GM19468 (cell line): Measurements from ENCODE around the gene TNFAIP8L3.

Experiments used
- ATAC-seq: cut with Tn5 transposase; IDR thresholded peaks from one replicate; pipeline ENCODE4 v1.9.1; 2021; ENCODE audit warnings: mild to moderate bottlenecking, moderate library complexity, moderate number of reproducible peaks; ENCODE audit not compliant: unreplicated experiment; ENCODE audit errors: extremely low read depth

Gene TNFAIP8L3

GRCh38 chr15:51119120-51119519, 24.4 kb upstream of the TNFAIP8L3 start:
- no peak for ATAC-seq

GRCh38 chr15:51117270-51117669, 22.6 kb upstream of the TNFAIP8L3 start:
- no peak for ATAC-seq

DNA sequence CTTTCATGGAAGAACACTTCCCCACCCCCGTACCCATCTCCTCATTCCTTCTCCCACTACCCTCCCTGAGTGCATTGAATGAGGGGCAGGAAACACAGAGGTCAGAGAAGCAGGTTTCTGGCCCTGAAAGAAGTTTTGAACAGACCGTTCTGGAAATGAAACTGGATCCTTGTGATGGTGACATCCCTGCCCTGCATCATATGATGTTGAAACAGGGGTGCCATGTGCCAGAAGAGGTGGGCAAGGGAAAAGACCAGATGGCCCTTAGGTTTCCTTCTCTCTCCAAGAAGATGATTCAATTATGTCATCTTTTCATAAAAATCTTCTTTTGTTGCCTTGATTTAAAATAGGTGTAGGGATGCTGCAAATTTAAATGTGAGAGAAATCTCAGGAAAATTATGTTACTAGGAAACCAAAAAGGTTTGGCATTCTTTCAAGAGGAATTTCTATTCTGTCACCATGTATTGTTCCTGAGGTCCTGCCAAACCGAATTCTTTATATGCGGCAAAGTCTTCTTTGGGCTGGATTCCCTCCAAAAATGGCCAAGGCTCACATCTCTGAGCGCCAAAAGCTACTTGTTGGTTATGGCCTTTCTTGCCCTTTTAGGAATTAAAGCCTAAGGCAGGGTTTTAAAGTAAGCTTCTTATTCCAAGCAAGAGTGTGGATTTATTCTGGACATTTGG, 19.9 kb upstream of the TNFAIP8L3 start:
- ATAC-seq: no peak

DNA sequence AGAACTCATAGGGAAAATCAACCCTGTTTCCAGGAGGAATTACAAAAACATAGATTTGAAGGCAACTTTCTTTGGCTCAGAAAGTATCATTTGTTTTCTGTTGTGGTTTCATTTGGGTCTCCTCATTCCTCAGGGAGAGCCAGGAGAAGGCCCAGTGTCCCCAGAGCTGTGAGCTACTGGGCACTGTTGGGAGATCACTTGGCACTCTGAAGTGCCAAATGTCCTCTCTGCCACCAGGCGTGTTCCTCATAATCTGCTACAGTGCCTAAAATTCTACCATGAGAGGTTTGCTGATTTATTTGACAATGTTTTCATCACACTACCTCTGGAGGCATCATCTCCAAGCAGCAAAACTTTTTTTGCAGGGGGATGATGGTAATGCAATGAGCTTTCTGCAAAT, 17.4 kb upstream of the TNFAIP8L3 start:
- no peak for ATAC-seq

DNA sequence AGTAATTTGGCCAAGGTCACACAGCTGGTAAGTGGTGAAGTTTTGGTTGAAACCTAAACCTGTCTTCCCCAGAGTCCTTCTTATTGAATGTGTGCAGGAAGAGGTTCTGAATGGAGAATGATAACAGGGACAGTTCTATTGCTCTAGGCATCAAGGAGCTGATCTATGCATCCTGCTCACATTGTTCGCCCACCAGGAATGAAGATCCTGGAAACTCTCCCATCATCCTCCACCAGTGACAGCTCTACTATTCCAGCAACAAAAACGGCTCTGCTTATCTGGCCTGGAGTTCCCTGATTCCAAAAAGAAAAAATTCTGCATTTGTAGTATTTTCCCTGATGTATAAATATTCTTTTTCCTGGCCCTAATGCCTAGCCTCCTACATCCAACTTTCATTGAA, 16.4 kb upstream of the TNFAIP8L3 start:
- ATAC-seq: no peak

DNA sequence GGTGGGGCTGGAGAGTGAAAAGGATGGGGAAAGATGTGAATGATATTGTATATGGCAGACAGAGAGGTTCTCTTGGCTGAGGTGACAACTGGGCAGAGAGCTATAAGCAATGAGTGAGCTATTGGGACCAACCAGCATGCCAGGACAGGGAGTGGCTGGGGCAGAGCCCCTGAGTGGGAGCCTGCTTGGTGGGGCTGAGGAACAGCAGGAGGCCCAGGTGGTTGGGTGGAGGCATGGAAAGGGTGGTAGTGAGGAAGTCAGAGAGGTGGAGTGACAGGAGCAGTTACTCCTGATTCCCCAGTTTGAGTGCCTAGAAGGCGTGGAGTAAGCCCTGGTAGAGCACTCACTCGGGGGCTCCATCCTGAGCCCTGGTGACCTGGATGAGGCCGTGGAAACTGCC, 15.5 kb upstream of the TNFAIP8L3 start:
- no peak for ATAC-seq

DNA sequence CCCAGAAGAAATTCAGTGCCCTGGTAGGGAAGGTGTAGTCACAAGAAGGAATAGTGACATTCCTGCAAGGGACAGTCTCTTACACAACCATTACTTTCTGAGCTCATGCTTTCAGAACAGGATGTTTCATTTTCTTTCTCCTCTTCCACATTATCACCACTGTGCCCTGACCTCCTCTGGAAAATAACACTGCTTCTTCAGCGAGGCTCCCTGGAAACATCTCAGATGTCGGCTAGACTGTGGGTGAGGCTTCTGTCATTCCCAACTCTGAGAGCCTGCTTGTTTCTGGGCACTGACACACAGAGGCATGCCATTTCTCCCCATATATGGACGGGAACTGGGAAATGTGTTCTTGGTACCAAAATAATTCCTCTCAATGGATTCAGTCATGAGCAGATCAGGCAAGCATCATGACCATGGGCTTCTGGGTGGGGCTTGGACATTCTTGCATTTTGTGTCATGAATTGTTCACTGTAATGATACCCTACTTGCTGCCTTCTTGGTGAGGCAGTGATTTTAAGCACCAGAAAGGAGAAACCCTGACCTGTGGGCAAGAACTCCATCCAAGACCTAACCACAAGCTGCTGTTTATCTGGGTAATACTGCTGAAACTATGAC, 14.3 kb upstream of the TNFAIP8L3 start:
- ATAC-seq: no peak

GRCh38 chr15:51107612-51108011, 12.9 kb upstream of the TNFAIP8L3 start:
- no peak for ATAC-seq

GRCh38 chr15:51106481-51106880, 11.8 kb upstream of the TNFAIP8L3 start:
- no peak for ATAC-seq

- ATAC-seq: no peak
Measured at GRCh38 chr15:51105430-51106016, 10.8 kb upstream of the TNFAIP8L3 start.

GRCh38 chr15:51104512-51104911, 9.8 kb upstream of the TNFAIP8L3 start:
- no peak for ATAC-seq

DNA sequence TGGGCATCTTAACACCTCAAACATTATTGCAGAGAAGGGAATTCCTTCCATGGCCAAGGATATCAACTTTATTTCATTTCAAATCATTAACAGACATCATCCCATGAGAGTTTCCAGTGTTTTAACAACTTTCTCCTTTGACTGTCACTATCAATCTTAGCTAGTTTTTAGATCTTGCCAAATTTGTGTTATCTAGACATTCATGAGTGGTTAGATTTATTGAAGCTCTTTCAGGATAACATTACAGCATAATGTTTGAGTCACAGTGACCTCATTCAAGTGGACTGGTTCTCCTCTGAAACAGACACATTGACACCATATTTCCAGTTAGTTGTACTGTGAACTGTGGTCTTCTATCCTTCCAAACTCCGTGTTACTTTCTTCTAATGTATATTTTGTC, 8.6 kb upstream of the TNFAIP8L3 start:
- ATAC-seq: no peak

- ATAC-seq: no peak
Measured at GRCh38 chr15:51100785-51101489, 6.2 kb upstream of the TNFAIP8L3 start.

GRCh38 chr15:51099185-51099584, 4.5 kb upstream of the TNFAIP8L3 start:
- ATAC-seq: no peak

DNA sequence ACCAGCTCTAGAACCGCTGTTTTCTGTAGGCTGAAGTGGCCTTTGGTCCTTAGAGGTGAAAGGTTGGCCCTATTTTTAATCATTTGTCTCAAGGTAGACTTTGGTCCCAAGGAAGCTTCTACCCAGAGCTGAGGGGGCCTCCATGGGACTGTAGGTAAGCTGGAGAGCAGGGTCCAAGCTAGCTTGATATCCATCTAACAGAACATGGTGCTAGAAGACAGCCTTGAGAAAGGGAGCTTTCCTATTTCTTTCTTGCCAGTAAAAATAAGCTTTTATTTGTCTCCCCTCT, 3.6 kb upstream of the TNFAIP8L3 start:
- no peak for ATAC-seq

DNA sequence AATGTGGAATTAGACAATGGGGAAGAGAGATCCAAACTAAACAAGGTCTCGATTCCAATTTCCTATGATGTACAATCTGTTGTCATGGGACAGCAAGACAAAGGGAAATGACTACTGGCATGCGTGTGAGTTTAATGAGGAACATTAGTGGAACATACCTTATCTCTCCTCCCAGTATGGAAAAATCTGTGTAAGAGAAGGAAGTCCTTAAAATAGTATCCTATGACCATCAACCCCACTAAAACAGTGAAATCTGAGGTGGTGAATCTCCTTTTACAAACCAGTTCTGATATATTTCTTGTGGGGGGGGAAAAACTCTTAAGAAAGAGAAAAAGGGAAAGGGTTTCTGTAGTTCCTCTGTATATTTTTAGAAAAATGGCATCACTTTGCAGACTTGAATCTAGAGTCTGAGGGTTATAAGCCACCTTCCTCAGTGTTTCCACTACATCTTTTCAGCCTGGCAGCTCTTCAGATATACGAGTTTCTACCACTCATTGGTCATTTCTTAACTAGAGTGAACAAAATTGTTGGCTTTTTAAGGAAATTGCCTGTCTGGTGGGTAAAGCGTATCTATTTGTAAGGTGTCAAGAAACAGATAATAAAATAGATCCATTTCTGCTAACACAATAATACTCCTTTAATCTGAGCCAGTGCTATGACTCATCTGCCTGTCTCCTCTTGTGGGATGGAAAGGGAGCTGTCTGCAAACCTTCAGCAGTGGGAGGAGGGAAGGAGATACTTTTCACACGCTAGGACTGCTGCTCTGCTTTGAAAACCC, 3.0 kb upstream of the TNFAIP8L3 start:
- no peak for ATAC-seq

- ATAC-seq: no peak
Measured at GRCh38 chr15:51096976-51097375, 2.3 kb upstream of the TNFAIP8L3 start.

DNA sequence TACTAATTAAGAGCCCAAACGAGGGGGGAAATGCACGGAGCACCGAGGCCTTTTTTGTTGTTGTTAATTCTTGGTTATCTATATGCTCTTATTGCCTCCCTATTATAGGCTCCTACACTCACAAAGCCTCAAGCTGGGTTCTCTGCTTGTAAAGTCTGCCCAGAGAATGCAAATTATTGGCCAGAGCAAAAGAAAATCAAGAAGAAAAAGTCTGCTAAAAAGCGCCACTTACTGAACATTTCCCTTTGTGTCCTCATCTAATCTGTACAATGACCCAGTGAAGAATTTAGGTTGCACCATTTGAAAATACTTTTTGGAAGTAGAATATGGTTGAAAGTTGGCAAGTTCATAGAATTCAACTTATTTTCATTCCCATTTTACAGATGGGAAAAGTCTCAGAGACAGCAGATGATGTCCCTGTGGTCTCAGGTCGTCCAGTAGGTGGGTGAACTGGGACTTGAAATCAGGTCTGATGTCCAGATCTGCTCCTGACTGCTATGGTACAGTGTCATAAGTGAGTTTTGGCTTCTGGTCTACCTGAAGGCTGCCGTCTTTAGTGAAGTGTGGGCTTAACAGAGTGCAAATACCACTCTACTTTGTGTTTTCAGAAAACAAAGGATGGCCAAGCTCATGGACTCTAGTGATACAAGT, 1.1 kb upstream of the TNFAIP8L3 start:
- no peak for ATAC-seq

GRCh38 chr15:51093839-51094605, 684 bp downstream of the TNFAIP8L3 start:
- ATAC-seq: no peak

- no peak for ATAC-seq
Measured at GRCh38 chr15:51093488-51093838, 1.2 kb downstream of the TNFAIP8L3 start.
